ENCODE data around the gene PTBP3. TPM values are rescaled to one million over a fixed set of nuclear protein-coding genes. Genes with fewer than 3 reads are reported as not detected.
A peak's percentile ranks its signal among the peaks of the same experiment; 100 is the strongest.

PTBP3 gene
- total and polyA plus RNA-seq, 2 experiments from 2014 or later = 14.7 to 26.5 TPM

GRCh38 chr9:112184946-112185345 is 148.5 kb downstream of the PTBP3 start:
- 88 to 95% methylated on average over 2 of the region's 2 CpGs for WGBS, 2 experiments (ENCODE audit: low coverage in 1 of 2, low lambda C conversion rate in 2 of 2, missing lambda C conversion rate in 2 of 2)
- no peaks in the 10 kb centered on the region for H3K4me1 ChIP-seq (ENCODE audit: insufficient read depth)
- in situ Hi-C loops (cut with MboI) = no loop called here

GRCh38 chr9:112184221-112184620 is 149.2 kb downstream of the PTBP3 start:
- WGBS, 2 experiments (ENCODE audit: low coverage in 1 of 2, low lambda C conversion rate in 2 of 2, missing lambda C conversion rate in 2 of 2) = 82 to 84% methylated on average over 3 of the region's 3 CpGs
- no peak for TF ChIP-seq EZH2 (IDR thresholded peaks at IDR 0.05; ENCODE audit: insufficient read depth, poor library complexity, severe bottlenecking)
- no peak for TF ChIP-seq EZH2phosphoT487 (IDR thresholded peaks at IDR 0.05; ENCODE audit: insufficient read depth, low read depth)

More at GRCh38 chr9:112184946-112185345, 148.5 kb downstream of the PTBP3 start:
- TF ChIP-seq EZH2phosphoT487 (IDR thresholded peaks at IDR 0.05; ENCODE audit: insufficient read depth, low read depth) (no peak), EZH2 (IDR thresholded peaks at IDR 0.05; ENCODE audit: insufficient read depth, poor library complexity, severe bottlenecking) (no peak)
- no peaks in the 10 kb centered on the region; the same call in 1 of the 2 replicates for H3K9me2 ChIP-seq (ENCODE audit: insufficient read depth)
- H3K27ac ChIP-seq = no peak overlapping the region
- H3K79me2 ChIP-seq (ENCODE audit: insufficient read depth) = no peaks in the 10 kb centered on the region
- H4K20me1 ChIP-seq (ENCODE audit: insufficient read depth) = no peaks in the 10 kb centered on the region
- H3K36me3 ChIP-seq (ENCODE audit: low read depth) = no peaks in the 10 kb centered on the region
- H3K9ac ChIP-seq = no peak overlapping the region
- 0 out of 2 replicates have a peak, but pooled peaks cover 4% of the 10 kb centered on the region for H3F3A ChIP-seq (ENCODE audit: insufficient read depth)
- no peaks in the 10 kb centered on the region for H3K9me3 ChIP-seq (ENCODE audit: low read depth)
- no peak overlapping the region for H3K4me2 ChIP-seq (ENCODE audit: unreplicated experiment)
- no peak for DNase-seq
- no peaks in the 10 kb centered on the region for H3K27me3 ChIP-seq (replicated peaks; ENCODE audit: insufficient read depth)
- no peak overlapping the region for H2AFZ ChIP-seq
- H3K4me3 ChIP-seq = no peak overlapping the region

GRCh38 chr9:112180387-112180881 is 153.0 kb downstream of the PTBP3 start:
- H3K9me3 ChIP-seq (ENCODE audit: low read depth) = no peaks in the 10 kb centered on the region
- peaks cover 12% of the 10 kb centered on the region; the same call in 1 of the 2 replicates for H3F3A ChIP-seq (ENCODE audit: insufficient read depth)
- no peaks in the 10 kb centered on the region for H3K27me3 ChIP-seq (replicated peaks; ENCODE audit: insufficient read depth)
- no peak overlapping the region for H3K27ac ChIP-seq
- DNase-seq = peak; percentile 19
- no peaks in the 10 kb centered on the region for H3K4me1 ChIP-seq (ENCODE audit: insufficient read depth)
- H3K4me3 ChIP-seq = no peak overlapping the region
- H3K9ac ChIP-seq = no peak overlapping the region
- WGBS, 2 experiments (ENCODE audit: low coverage in 1 of 2, low lambda C conversion rate in 2 of 2, missing lambda C conversion rate in 2 of 2) = 32 to 35% methylated on average over 3 of the region's 3 CpGs
- no peaks in the 10 kb centered on the region for H4K20me1 ChIP-seq (ENCODE audit: insufficient read depth)
- no peak overlapping the region for H2AFZ ChIP-seq
- no peaks in the 10 kb centered on the region; the same call in 1 of the 2 replicates for H3K9me2 ChIP-seq (ENCODE audit: insufficient read depth)
- in situ Hi-C loops (cut with MboI) = no loop called here
- H3K79me2 ChIP-seq (ENCODE audit: insufficient read depth) = no peaks in the 10 kb centered on the region
- no peaks in the 10 kb centered on the region for H3K36me3 ChIP-seq (ENCODE audit: low read depth)
- H3K4me2 ChIP-seq (ENCODE audit: unreplicated experiment) = no peak overlapping the region
- TF ChIP-seq EZH2 (IDR thresholded peaks at IDR 0.05; ENCODE audit: insufficient read depth, poor library complexity, severe bottlenecking) = no peak
- no peak for TF ChIP-seq EZH2phosphoT487 (IDR thresholded peaks at IDR 0.05; ENCODE audit: insufficient read depth, low read depth)

More at GRCh38 chr9:112184221-112184620, 149.2 kb downstream of the PTBP3 start:
- Histone ChIP-seq H2AFZ (no peak overlapping the region), H3K36me3 (ENCODE audit: low read depth) (no peaks in the 10 kb centered on the region), H3K4me3 (no peak overlapping the region), H3K9me2 (ENCODE audit: insufficient read depth) (no peaks in the 10 kb centered on the region; the same call in 1 of the 2 replicates), H3K27ac (no peak overlapping the region), H3K9ac (no peak overlapping the region), H3K79me2 (ENCODE audit: insufficient read depth) (no peaks in the 10 kb centered on the region), H3K4me1 (ENCODE audit: insufficient read depth) (no peaks in the 10 kb centered on the region), H3K4me2 (ENCODE audit: unreplicated experiment) (no peak overlapping the region), H3K27me3 (replicated peaks; ENCODE audit: insufficient read depth) (no peaks in the 10 kb centered on the region), H3F3A (ENCODE audit: insufficient read depth) (peaks cover 7% of the 10 kb centered on the region; the same call in 1 of the 2 replicates), H3K9me3 (ENCODE audit: low read depth) (no peaks in the 10 kb centered on the region), H4K20me1 (ENCODE audit: insufficient read depth) (no peaks in the 10 kb centered on the region)
- in situ Hi-C loops (cut with MboI) = no loop called here
- no peak for DNase-seq

- in situ Hi-C loops (cut with MboI) = no loop called here
- Histone ChIP-seq H3F3A (ENCODE audit: insufficient read depth) (peaks cover 12% of the 10 kb centered on the region; the same call in 1 of the 2 replicates), H3K4me1 (ENCODE audit: insufficient read depth) (no peaks in the 10 kb centered on the region), H4K20me1 (ENCODE audit: insufficient read depth) (no peaks in the 10 kb centered on the region), H3K27me3 (replicated peaks; ENCODE audit: insufficient read depth) (no peaks in the 10 kb centered on the region), H3K4me2 (ENCODE audit: unreplicated experiment) (no peak overlapping the region), H3K9me3 (ENCODE audit: low read depth) (no peaks in the 10 kb centered on the region), H3K9me2 (ENCODE audit: insufficient read depth) (no peaks in the 10 kb centered on the region; the same call in 1 of the 2 replicates), H3K9ac (no peak overlapping the region), H3K36me3 (ENCODE audit: low read depth) (no peaks in the 10 kb centered on the region), H3K79me2 (ENCODE audit: insufficient read depth) (no peaks in the 10 kb centered on the region), H2AFZ (no peak overlapping the region; the same call in 1 of the 2 replicates), H3K27ac (no peak overlapping the region), H3K4me3 (no peak overlapping the region)
- no peak for DNase-seq
- no peak for TF ChIP-seq EZH2 (IDR thresholded peaks at IDR 0.05; ENCODE audit: insufficient read depth, poor library complexity, severe bottlenecking)
- no peak for TF ChIP-seq EZH2phosphoT487 (IDR thresholded peaks at IDR 0.05; ENCODE audit: insufficient read depth, low read depth)
- 14 to 20% methylated on average over 4 of the region's 4 CpGs for WGBS, 2 experiments (ENCODE audit: low coverage in 1 of 2, low lambda C conversion rate in 2 of 2, missing lambda C conversion rate in 2 of 2)
Measured at GRCh38 chr9:112179816-112180215, 153.6 kb downstream of the PTBP3 start.
